Peyer's patch (tissue), 4 donors: ENCODE results near the gene PAGR1.

ENCODE experiments used
- CTCF ChIP-seq, 6 experiments: fragments of 450-650 bp in 4 of 6; fragments of 200-600 bp in 2 of 6; sonication (generic) in 1 of 6; IDR thresholded peaks; one replicate each; pipeline ENCODE4 v1.5.1; 2017 to 2019; ENCODE audit warnings: antibody characterized with exemption in 6 of 6, mild to moderate bottlenecking in 3 of 6, moderate library complexity in 1 of 6
- POLR2A ChIP-seq, 2 donors: fragments of 450-650 bp; IDR thresholded peaks; one replicate each; pipeline ENCODE4 v1.5.1; 2017; ENCODE audit warnings: antibody characterized with exemption in 2 of 2, mild to moderate bottlenecking in 2 of 2, moderate library complexity in 2 of 2

GRCh38 chr16:29849505-29849904 lies 33.6 kb downstream of the PAGR1 start:
- no peak for TF ChIP-seq CTCF (IDR thresholded peaks at IDR 0.05)
- no peak for TF ChIP-seq POLR2A (IDR thresholded peaks at IDR 0.05)
